ENCODE data around the gene HRH1.

- TF ChIP-seq, protein P1, sequence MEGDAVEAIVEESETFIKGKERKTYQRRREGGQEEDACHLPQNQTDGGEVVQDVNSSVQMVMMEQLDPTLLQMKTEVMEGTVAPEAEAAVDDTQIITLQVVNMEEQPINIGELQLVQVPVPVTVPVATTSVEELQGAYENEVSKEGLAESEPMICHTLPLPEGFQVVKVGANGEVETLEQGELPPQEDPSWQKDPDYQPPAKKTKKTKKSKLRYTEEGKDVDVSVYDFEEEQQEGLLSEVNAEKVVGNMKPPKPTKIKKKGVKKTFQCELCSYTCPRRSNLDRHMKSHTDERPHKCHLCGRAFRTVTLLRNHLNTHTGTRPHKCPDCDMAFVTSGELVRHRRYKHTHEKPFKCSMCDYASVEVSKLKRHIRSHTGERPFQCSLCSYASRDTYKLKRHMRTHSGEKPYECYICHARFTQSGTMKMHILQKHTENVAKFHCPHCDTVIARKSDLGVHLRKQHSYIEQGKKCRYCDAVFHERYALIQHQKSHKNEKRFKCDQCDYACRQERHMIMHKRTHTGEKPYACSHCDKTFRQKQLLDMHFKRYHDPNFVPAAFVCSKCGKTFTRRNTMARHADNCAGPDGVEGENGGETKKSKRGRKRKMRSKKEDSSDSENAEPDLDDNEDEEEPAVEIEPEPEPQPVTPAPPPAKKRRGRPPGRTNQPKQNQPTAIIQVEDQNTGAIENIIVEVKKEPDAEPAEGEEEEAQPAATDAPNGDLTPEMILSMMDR (conservative IDR thresholded peaks at IDR 0.05 in 1 of 2, IDR thresholded peaks at IDR 0.05 in 1 of 2; ENCODE audit: extremely low read depth in 1 of 2, insufficient read depth in 1 of 2, low read depth in 1 of 2, low read length in 2 of 2): no peak
- TF ChIP-seq EZH2 (IDR thresholded peaks at IDR 0.05; ENCODE audit: borderline replicate concordance, low read length): no peak
Observed at GRCh38 chr3:11118181-11118682, 36.1 kb upstream of the HRH1 start.
